Hepatocyte (in vitro differentiated cells): ENCODE results near the gene FAM153A.
"Not testable (repeated sequence)": the region's sequence is repeated elsewhere in the genome, so short reads cannot be mapped to it uniquely, and the experiment has no call there.

ENCODE experiments used
- CTCF ChIP-seq: fragments of 200-600 bp; sonication (generic); IDR thresholded peaks from 2 replicates; pipeline ENCODE4 v1.5.1; 2016; ENCODE audit warnings: antibody characterized with exemption, mild to moderate bottlenecking; ENCODE audit not compliant: poor library complexity
- EZH2 ChIP-seq: fragments of 200-600 bp; sonication (generic); IDR thresholded peaks from 2 replicates; pipeline ENCODE4 v1.6.1; 2016; ENCODE audit warnings: antibody characterized with exemption, mild to moderate bottlenecking, borderline replicate concordance
- EZH2phosphoT487 ChIP-seq: fragments of 200-600 bp; sonication (generic); IDR thresholded peaks from one replicate; pipeline ENCODE4 v1.6.1; 2018; ENCODE audit warnings: antibody characterized with exemption, mild to moderate bottlenecking, low read depth, moderate library complexity; ENCODE audit not compliant: unreplicated experiment, severe bottlenecking

GRCh38 chr5:177763737-177764508 is 18.8 kb downstream of the FAM153A start:
- not testable (repeated sequence) for TF ChIP-seq CTCF, EZH2, EZH2phosphoT487
